Measurements from ENCODE around the gene TMEM41A.

Gene TMEM41A

GRCh38 chr3:185498503-185499396, at the start of gene TMEM41A:
TSS of gene TMEM41A (minus strand) at chr3:185499035. CDS start at chr3:185498961, 74 bp downstream.
- peak within 1 kb of the TSS; percentile 72 for H3K27ac ChIP-seq
- TF ChIP-seq, protein P1, sequence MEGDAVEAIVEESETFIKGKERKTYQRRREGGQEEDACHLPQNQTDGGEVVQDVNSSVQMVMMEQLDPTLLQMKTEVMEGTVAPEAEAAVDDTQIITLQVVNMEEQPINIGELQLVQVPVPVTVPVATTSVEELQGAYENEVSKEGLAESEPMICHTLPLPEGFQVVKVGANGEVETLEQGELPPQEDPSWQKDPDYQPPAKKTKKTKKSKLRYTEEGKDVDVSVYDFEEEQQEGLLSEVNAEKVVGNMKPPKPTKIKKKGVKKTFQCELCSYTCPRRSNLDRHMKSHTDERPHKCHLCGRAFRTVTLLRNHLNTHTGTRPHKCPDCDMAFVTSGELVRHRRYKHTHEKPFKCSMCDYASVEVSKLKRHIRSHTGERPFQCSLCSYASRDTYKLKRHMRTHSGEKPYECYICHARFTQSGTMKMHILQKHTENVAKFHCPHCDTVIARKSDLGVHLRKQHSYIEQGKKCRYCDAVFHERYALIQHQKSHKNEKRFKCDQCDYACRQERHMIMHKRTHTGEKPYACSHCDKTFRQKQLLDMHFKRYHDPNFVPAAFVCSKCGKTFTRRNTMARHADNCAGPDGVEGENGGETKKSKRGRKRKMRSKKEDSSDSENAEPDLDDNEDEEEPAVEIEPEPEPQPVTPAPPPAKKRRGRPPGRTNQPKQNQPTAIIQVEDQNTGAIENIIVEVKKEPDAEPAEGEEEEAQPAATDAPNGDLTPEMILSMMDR (IDR thresholded peaks at IDR 0.05), result no peak; the same call in 1 of the 2 replicates
- no peak for TF ChIP-seq ZFX (IDR thresholded peaks at IDR 0.05; ENCODE audit: borderline replicate concordance)

- TF ChIP-seq, protein P1 (IDR thresholded peaks at IDR 0.05), result no peak
- no peak for TF ChIP-seq ZFX (IDR thresholded peaks at IDR 0.05; ENCODE audit: borderline replicate concordance)
- no peak overlapping the region for H3K27ac ChIP-seq
Measured at GRCh38 chr3:185540695-185541094, 41.9 kb upstream of the TMEM41A start.

- H3K27ac ChIP-seq, result no peak overlapping the region
Measured at GRCh38 chr3:185539934-185540333, 41.1 kb upstream of the TMEM41A start.

GRCh38 chr3:185537369-185537970, 38.6 kb upstream of the TMEM41A start:
- peak overlapping the region; percentile 15; the same call in 1 of the 2 replicates for H3K27ac ChIP-seq
- TF ChIP-seq, protein P1 (IDR thresholded peaks at IDR 0.05), result no peak
- no peak for TF ChIP-seq ZFX (IDR thresholded peaks at IDR 0.05; ENCODE audit: borderline replicate concordance)

More at GRCh38 chr3:185539934-185540333, 41.1 kb upstream of the TMEM41A start:
- TF ChIP-seq, protein P1 (IDR thresholded peaks at IDR 0.05), result no peak

DNA sequence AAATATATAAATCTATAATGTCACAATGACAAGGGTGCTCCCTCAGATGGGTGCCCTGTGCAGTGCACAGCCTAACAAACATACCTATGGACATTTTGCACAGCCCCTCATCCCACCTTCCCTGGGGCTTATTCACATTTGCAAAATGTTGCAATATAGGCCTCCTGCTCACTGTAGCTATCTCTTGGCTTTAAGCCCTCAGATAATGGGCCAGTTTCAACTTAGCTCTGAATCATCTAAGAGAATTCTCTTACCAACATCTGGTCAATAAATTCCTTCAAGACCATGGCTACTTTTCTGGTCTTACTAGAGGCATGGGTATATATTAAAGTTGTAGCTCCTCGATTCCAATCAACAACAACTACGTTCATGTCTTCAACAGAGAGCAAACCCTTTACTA, 35.7 kb upstream of the TMEM41A start:
- TF ChIP-seq, protein P1 (IDR thresholded peaks at IDR 0.05), result no peak
- TF ChIP-seq ZFX (IDR thresholded peaks at IDR 0.05; ENCODE audit: borderline replicate concordance), result no peak
- H3K27ac ChIP-seq, result no peak overlapping the region

- no peak overlapping the region for H3K27ac ChIP-seq
- TF ChIP-seq, protein P1 (IDR thresholded peaks at IDR 0.05), result no peak
- TF ChIP-seq ZFX (IDR thresholded peaks at IDR 0.05; ENCODE audit: borderline replicate concordance), result no peak
Measured at GRCh38 chr3:185532901-185533300, 34.1 kb upstream of the TMEM41A start.

- TF ChIP-seq, protein P1 (IDR thresholded peaks at IDR 0.05), result no peak
- TF ChIP-seq ZFX (IDR thresholded peaks at IDR 0.05; ENCODE audit: borderline replicate concordance), result no peak
- H3K27ac ChIP-seq, result no peak overlapping the region
Measured at GRCh38 chr3:185530856-185531255, 32.0 kb upstream of the TMEM41A start.
